Stomach smooth muscle (tissue), 2 donors: ENCODE measurements around the gene RHOJ.
"Not testable (repeated sequence)": the region's sequence is repeated elsewhere in the genome, so short reads cannot be mapped to it uniquely, and the experiment has no call there.

Experiments
- H3K27ac ChIP-seq: one replicate; pipeline ENCODE4 v1.7.0; 2013; ENCODE audit warnings: mild to moderate bottlenecking, low read length, inconsistent platforms
- H3K27me3 ChIP-seq, 2 donors: one replicate each; pipeline ENCODE4 v1.7.0; 2013; ENCODE audit warnings: low read length in 2 of 2; ENCODE audit not compliant: insufficient read depth in 2 of 2, control insufficient read depth in 1 of 2
- H3K36me3 ChIP-seq, 2 donors: one replicate each; pipeline ENCODE4 v1.7.0; 2013; ENCODE audit warnings: low read length in 2 of 2; ENCODE audit not compliant: control insufficient read depth in 2 of 2, insufficient read depth in 2 of 2
- H3K4me1 ChIP-seq: one replicate; pipeline ENCODE4 v1.7.0; 2013; ENCODE audit warnings: low read length; ENCODE audit not compliant: control insufficient read depth, insufficient read depth
- H3K4me3 ChIP-seq, 2 donors: one replicate each; pipeline ENCODE4 v1.7.0; 2013; ENCODE audit warnings: low read length in 2 of 2
- H3K9ac ChIP-seq, 2 donors: one replicate each; pipeline ENCODE4 v1.7.0; 2013; ENCODE audit warnings: low read length in 2 of 2, mild to moderate bottlenecking in 1 of 2
- H3K9me3 ChIP-seq, 2 donors: one replicate each; pipeline ENCODE4 v1.7.0; 2013; ENCODE audit warnings: low read length in 2 of 2; ENCODE audit not compliant: control insufficient read depth in 2 of 2
- donor health status: healthy.
- donor health status: Pancreatic carcinoma.

Gene RHOJ

GRCh38 chr14:63296060-63296563 lies 91.9 kb downstream of the RHOJ start:
- Histone ChIP-seq H3K4me1 (peaks cover 4% of the 10 kb centered on the region), H3K9me3 (no peaks in the 10 kb centered on the region), H3K9ac (no peak overlapping the region), H3K27ac (no peak overlapping the region), H3K4me3 (no peak overlapping the region), H3K27me3 (peaks cover 0 to 2% of the 10 kb centered on the region in 2 donors), H3K36me3 (peaks cover 8 to 13% of the 10 kb centered on the region in 2 donors)

- Histone ChIP-seq H3K27ac (no peak overlapping the region), H3K9me3 (no peaks in the 10 kb centered on the region), H3K4me1 (peaks cover 4% of the 10 kb centered on the region), H3K27me3 (peaks cover 0 to 3% of the 10 kb centered on the region in 2 donors), H3K36me3 (peaks cover 2 to 3% of the 10 kb centered on the region in 2 donors), H3K9ac (no peak overlapping the region), H3K4me3 (no peak overlapping the region)
Measured at GRCh38 chr14:63297372-63298063, 93.3 kb downstream of the RHOJ start.

DNA sequence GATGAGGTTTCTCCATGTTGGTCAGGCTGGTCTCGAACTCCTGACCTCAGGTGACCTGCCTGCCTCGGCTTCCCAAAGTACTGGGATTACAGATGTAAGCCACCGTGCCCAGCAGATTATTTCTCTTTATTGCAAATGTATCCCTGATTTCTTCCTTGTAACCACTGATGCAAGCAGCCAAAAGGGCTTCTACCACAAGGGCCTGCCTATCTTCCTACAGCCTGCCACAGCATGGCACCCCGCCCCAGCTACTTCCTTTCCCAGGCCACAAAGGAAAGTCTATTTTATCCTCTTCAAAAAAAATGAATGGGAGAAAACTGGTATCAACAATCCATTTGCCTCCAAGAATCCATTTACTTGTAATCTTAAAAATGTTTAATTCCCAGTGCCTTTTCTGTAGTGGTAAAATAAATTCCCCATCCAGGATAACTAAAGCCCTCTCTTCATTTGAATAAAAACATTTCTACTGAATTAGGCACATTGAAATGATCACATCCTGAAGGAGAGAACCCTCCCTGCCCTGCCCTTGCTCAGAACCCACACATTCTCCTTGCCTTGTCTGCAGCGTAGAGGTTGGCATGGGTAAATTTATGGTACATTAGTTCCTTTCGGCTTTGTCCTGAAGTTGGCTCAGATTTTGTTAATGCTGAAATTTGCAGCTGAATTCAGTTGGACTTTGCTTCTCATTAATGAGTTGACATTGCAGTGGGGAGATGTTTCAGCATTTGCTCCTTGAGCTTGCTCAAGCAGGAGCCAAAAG lies 95.3 kb downstream of the RHOJ start:
- H3K9me3 ChIP-seq = no peaks in the 10 kb centered on the region
- peaks cover 0 to 3% of the 10 kb centered on the region in 2 donors for H3K27me3 ChIP-seq
- no peak overlapping the region for H3K27ac ChIP-seq
- H3K9ac ChIP-seq = no peak overlapping the region
- H3K4me3 ChIP-seq = no peak overlapping the region
- H3K36me3 ChIP-seq = no peaks in the 10 kb centered on the region
- peaks cover 4% of the 10 kb centered on the region for H3K4me1 ChIP-seq

- Histone ChIP-seq H3K27me3 (peaks cover 0 to 3% of the 10 kb centered on the region in 2 donors), H3K4me1 (peaks cover 4% of the 10 kb centered on the region), H3K9ac (no peak overlapping the region), H3K36me3 (no peaks in the 10 kb centered on the region), H3K27ac (no peak overlapping the region), H3K9me3 (no peaks in the 10 kb centered on the region), H3K4me3 (no peak overlapping the region)
Measured at GRCh38 chr14:63300854-63301253, 96.6 kb downstream of the RHOJ start.

DNA sequence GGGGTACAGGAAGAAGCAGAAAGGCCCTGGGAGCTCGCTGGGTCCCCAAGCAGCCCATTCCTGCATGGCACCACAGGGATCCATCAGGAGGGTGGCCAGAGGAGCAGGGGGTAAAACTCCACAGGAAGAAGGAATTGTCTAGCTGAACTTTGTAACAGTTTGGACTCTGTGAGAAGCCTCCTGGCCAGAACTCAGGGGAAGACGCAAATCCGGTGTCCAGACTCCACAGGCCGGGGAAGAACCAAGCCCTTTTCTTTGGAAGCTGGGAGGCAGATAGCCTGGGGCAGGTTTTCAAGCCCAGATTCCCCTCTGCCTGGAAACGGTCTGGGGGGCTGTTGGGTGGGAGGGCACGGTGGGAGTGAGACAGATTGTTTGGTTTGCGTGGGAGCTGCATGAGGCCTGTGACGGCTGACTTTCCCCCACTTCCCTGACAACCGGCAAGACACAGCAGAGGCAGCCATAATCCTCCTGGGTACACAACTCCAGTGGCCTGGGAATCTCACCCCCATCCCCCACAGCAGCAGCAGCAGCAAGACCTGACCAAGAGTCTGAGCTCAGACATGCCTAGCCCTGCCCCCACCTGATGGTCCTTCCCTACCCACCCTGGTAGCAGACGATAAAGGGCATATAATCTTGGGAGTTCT lies 97.8 kb downstream of the RHOJ start:
- Histone ChIP-seq H3K27ac (no peak overlapping the region), H3K4me1 (no peaks in the 10 kb centered on the region), H3K9ac (no peak overlapping the region), H3K9me3 (no peaks in the 10 kb centered on the region), H3K27me3 (peaks cover 0 to 3% of the 10 kb centered on the region in 2 donors), H3K36me3 (no peaks in the 10 kb centered on the region), H3K4me3 (no peak overlapping the region)

DNA sequence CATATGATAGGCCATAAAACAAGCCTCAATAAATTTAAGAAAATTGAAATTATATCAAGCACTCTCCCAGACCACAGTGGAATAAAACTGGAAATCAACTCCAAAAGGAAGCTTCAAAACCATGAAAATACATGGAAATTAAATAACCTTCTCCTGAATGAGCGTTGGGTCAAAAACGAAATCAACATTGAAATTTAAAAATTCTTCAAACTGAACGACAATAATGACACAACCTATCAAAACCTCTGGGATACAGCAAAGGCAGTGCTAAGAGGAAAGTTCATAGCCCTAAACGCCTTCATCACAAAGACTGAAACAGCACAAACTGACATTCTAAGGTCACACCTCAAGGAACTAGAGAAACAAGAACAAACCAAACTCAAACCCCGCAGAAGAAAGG lies 100.2 kb downstream of the RHOJ start:
- not testable (repeated sequence) for H3K9me3 ChIP-seq, H3K9ac ChIP-seq

DNA sequence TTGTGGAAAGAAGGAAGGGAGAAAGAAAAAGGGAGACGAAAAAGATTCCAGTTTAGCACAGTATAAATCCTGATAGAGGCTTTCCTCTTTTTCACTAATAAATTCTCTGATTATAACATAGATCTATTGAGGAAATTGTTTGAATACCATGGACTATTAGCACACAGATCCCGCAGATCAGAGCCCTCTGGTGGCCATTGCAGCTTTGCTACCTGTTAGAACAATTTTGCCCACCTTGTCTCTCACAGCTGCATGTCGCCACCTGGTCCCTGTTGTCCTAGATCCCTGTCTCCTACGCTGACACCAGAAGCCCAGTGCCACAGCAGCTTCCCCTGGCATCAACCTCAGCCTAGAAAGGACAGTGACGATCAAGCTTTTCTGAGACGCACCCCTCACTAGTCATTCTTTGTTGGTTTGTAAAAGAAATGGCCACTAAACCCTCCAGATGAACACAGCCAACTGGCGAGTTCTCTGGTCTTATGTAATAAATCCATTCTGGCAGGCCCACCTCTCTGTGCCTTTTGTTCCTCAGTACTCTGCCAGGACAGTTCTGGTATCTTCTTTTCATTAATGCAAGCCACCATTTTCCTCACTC lies 104.6 kb downstream of the RHOJ start:
- Histone ChIP-seq H3K4me1 (no peaks in the 10 kb centered on the region), H3K27ac (no peak overlapping the region), H3K4me3 (no peak overlapping the region), H3K9ac (no peak overlapping the region), H3K9me3 (no peaks in the 10 kb centered on the region), H3K27me3 (no peaks in the 10 kb centered on the region), H3K36me3 (no peaks in the 10 kb centered on the region)

More for the DNA sequence above, 100.2 kb downstream of the RHOJ start:
- H3K36me3 ChIP-seq, H3K4me3 ChIP-seq, H3K27ac ChIP-seq, H3K27me3 ChIP-seq, H3K4me1 ChIP-seq: not testable (repeated sequence)

DNA sequence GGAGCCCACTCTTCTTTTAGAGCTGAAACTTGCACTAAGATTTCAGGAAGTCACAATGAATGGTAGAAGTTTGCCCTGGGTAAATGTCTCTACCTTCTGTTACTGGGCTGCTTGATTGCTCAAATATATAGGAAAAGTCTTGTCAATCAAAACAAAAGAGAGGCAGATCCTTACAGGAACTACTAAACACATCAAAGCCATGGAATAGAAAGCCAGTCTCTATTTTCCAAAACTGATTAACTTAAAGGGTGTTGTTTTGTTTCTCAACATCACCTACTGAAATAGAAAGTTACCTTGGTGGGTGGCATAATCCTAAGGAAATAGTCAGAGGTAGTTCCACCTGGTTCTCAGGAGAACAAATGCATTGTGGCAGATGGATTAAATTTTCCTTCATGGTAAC lies 114.6 kb downstream of the RHOJ start, which contains the start of gene GPHB5:
GPHB5 (minus strand) TSS at position 101 of the 400 bp plus-strand sequence. CDS start 1,086 bp downstream, outside the sequence.
- Histone ChIP-seq H3K36me3 (no peaks in the 10 kb centered on the region), H3K27me3 (no peaks in the 10 kb centered on the region)

DNA sequence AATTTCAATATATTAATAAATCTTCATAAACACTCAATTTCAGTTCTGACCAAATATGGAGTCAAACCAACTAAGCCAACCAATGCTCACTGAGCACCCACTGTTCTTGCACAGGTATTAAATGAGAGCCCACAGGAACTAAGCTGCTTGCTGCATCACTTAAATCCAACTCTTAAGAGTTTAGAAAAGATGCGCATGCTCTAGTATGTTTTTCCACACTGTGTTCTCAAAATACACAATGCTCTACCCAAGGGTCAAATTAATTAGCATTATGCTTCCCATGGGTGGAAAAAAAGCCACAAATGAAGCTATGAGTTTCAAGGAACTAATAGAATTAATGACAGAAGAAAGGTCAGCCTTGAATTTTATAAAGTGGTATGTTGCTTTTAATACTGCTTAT lies 118.2 kb downstream of the RHOJ start:
- no peaks in the 10 kb centered on the region for H3K27me3 ChIP-seq
- H3K27ac ChIP-seq = no peak overlapping the region
- no peaks in the 10 kb centered on the region for H3K9me3 ChIP-seq
- no peaks in the 10 kb centered on the region for H3K36me3 ChIP-seq
- no peak overlapping the region for H3K9ac ChIP-seq
- no peaks in the 10 kb centered on the region for H3K4me1 ChIP-seq
- no peak overlapping the region for H3K4me3 ChIP-seq

More for the DNA sequence above, 114.6 kb downstream of the RHOJ start, which contains the start of gene GPHB5:
- no peaks in the 10 kb centered on the region for H3K4me1 ChIP-seq
- H3K9ac ChIP-seq = no peak within 1 kb of the TSS
- no peak within 1 kb of the TSS for H3K4me3 ChIP-seq
- no peak within 1 kb of the TSS for H3K27ac ChIP-seq
- H3K9me3 ChIP-seq = peaks cover 0 to 3% of the 10 kb centered on the region in 2 donors

GRCh38 chr14:63322897-63323573 lies 118.8 kb downstream of the RHOJ start:
- H3K27ac ChIP-seq = no peak overlapping the region
- H3K4me3 ChIP-seq = no peak overlapping the region

More at GRCh38 chr14:63322897-63323573, 118.8 kb downstream of the RHOJ start:
- Histone ChIP-seq H3K27me3 (no peaks in the 10 kb centered on the region), H3K36me3 (no peaks in the 10 kb centered on the region), H3K9ac (no peak overlapping the region), H3K9me3 (no peaks in the 10 kb centered on the region), H3K4me1 (no peaks in the 10 kb centered on the region)
